ENCODE data around the gene SEMA3F. TPM values are rescaled to one million over a fixed set of nuclear protein-coding genes. Genes with fewer than 3 reads are reported as not detected.

Gene SEMA3F
- total RNA-seq, 1 donor from 2014 or later, result 106 TPM

- no peak for DNase-seq (ENCODE audit: extremely low read depth, low read depth, low spot score)
Measured at GRCh38 chr3:50190936-50191660, 36.0 kb downstream of the SEMA3F start, which contains the start of gene GNAT1. TSS of gene GNAT1 (plus strand) at chr3:50191610. CDS start at chr3:50191726, 116 bp downstream.

DNA sequence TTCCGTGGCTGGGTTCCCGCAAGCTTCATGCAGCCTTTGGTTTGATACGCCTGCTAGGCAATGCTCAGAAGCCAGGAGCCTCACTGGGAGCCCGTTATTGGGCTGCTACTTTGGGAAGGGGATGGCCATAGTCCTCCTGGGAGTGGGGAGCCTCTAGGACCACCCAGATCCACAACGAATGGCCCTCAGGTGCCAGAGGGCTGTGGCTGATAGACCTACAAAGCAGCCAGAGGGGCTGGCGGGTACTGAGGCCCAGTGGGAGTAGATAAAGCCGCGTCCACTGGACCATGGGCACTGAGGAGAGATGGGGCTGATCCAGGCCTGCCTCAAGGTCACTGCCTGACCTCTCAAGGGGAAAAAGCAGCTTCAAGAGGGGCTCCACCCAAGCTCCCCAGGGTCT, 37.0 kb downstream of the SEMA3F start:
- DNase-seq (ENCODE audit: extremely low read depth, low read depth, low spot score), result no peak

DNA sequence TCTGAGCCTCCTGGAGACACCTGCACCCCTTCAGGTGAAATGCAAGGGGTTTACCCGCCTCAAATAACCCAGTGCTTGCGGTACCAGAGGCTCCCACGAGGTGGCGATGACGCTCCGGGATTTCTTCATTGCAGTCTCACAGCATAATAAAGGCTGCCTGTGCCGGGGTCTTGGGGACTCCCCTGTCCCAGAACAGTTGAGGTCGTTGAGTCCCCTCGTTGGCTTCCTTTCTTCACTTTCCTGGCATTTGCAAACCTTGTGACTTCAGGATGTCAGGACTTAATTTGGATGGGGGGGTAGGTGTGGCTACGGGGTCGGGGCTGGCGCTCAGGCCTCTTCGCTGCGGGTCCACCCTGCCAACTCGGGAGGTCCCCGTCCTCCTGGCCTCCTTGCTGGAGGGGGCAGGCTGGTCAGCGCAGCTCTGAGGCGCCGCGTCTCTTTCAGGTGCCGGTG, 37.6 kb downstream of the SEMA3F start:
- DNase-seq (ENCODE audit: extremely low read depth, low read depth, low spot score), result no peak

- DNase-seq (ENCODE audit: extremely low read depth, low read depth, low spot score), result no peak
Measured at GRCh38 chr3:50193286-50193685, 38.2 kb downstream of the SEMA3F start.

GRCh38 chr3:50193746-50194127, 38.6 kb downstream of the SEMA3F start:
- DNase-seq (ENCODE audit: extremely low read depth, low read depth, low spot score), result no peak

DNA sequence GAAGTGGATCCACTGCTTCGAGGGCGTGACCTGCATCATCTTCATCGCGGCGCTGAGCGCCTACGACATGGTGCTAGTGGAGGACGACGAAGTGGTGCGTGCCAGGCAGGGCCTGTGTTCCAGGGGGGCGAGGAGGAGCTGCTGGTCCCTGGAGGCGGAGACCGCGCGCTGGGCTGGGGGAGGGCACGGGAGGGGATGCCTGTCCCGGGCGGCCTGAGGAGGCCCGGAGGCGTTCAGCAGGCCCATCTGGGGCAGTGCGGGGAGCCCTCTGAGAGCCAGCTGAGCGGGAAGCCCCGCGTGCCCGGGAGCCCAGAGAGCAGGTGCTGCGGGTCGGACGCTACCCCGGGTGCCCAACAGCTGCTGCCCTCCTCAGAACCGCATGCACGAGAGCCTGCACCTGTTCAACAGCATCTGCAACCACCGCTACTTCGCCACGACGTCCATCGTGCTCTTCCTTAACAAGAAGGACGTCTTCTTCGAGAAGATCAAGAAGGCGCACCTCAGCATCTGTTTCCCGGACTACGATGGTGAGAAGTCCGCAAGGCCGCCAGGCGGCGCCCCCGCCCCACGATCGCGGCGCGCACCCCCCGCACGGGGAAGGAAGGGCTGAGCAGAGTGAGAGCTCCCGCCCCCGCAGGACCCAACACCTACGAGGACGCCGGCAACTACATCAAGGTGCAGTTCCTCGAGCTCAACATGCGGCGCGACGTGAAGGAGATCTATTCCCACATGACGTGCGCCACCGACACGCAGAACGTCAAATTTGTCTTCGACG, 39.2 kb downstream of the SEMA3F start:
- DNase-seq (ENCODE audit: extremely low read depth, low read depth, low spot score), result no peak

DNA sequence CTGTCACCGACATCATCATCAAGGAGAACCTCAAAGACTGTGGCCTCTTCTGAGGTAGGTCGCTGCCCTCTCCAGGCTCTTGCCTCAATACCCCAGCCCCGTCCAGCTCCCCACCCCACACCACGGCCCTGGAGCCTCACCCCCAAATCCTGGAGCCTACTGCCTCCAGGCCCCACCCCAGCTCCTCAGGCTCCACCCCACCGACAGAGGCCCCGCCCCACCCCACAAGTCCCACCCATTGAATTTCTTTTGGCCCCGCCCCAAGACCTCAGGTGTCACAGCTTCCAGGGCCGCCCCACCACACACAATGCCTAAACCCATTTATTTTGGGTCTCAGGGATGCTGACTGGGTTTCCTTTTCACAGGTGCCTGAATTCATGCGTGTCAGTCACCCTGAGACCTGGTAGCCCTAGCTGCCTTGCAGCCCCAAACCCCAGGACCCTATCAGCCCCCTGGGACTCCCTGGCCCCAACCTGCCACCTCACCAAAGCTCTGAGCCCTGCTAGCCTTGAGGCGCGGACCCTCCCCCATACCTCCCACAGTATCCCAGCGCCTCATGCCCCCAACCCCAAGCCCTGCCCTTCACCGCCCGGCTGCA, 39.9 kb downstream of the SEMA3F start:
- no peak for DNase-seq (ENCODE audit: extremely low read depth, low read depth, low spot score)

- DNase-seq (ENCODE audit: extremely low read depth, low read depth, low spot score), result no peak
Measured at GRCh38 chr3:50195501-50196252, 40.6 kb downstream of the SEMA3F start.

- DNase-seq (ENCODE audit: extremely low read depth, low read depth, low spot score), result no peak
Measured at GRCh38 chr3:50196253-50196801, 41.2 kb downstream of the SEMA3F start.

DNA sequence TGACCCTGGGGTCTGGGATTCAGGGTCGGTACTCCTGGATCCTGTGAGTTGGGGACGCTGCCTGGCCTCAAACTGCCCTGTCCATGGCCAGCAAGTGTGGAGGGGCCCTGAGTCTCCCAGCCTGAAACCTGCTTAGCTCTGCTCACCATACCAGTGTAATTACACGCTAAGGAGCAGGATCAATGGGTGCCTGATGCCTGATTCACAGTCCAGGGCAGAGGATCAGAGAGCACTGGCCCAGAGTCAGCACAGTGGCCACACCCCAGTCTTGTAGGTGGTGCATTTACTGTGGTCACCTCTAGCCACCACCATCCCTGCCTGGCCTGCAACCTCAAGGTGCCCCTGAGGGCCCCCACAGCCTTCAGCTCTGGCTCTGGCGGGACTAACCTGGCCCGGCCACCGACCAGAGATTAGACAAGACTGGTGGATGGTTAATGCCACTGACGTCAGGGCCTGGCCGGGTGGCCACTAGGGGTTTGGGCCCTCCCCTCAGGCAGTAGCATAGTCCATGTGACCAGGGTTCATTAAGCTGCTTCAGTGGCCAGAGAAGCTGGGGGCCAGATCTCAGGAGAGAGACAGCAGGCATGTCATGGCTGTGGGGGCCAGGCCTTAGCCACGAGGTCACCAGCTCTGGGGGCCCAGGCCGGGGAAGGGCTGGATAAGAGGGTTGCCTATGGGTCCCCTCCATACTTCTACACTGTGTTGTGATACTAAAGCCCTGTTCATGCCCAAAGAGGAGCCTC, 46.6 kb downstream of the SEMA3F start:
- no peak for DNase-seq (ENCODE audit: extremely low read depth, low read depth, low spot score)

DNA sequence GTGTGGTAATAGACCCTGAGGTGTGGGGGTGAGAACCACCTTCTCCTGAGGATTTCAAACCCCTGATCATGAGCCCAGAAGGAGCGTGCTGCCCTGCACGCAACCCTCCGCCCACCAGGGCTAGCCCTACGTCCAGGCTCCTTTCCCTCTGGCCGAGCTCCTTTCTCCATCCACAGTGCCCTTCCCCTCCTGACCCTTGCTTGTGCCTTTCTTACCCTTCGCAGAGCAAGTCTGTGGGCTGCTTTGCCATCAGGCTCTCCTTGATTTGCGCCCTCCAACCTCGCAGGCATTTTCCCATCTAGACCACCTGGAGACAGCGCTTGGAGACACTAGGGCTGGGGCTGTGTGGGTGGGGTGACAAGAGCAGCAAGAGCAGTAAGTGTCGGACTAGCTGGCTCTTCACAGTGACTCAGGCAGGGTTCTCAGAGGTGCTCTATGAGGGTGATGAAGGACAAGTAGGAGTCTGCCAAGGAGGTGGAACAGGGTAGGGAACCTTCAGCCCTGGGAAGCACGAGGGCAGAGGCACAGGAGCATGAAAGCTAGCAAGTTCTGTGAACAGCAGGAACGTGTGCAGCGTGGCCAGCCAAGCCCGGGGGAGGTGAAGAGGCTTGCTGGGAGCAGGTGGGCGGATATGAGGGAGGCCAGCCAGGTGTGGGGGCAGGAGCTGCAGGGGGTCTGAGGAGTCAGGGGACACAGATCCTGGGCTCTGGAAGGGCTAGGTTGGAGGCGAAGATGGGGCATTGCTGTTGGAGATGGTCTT, 47.4 kb downstream of the SEMA3F start:
- DNase-seq (ENCODE audit: extremely low read depth, low read depth, low spot score), result no peak

DNA sequence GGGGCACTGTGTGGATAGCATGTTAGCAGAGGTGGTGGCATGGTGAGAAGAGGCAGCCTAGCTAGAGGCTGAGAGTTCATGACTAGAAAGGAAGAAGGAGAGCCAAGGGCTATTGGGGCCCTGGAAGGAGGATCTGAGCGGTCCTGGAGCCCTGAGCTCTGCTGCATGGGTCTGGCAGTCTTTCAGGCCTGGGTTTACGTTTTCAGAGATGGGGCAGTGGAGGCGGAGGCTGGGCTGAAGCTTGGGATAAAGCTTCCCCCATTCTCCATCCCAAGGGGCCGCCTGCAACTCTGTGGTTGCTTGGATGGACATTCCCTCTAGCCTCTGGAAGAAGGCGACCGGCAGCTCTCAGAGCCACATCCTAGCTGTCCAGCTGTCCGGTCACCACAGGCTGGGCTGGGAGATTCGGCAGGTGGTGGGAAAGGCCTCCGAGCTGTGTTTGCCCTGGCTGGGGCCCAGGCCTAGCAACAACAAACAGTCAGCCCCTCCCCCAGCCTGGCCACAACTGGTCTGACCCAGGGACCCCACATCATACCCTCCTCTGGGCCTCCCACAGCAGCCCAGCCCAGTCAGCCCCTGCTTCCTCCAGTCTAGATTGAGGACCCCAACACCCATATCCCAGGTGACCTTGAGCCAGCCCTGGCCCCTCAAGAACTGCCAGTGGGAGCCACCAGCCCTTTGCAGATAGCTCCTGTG, 48.1 kb downstream of the SEMA3F start:
- DNase-seq (ENCODE audit: extremely low read depth, low read depth, low spot score), result no peak

DNA sequence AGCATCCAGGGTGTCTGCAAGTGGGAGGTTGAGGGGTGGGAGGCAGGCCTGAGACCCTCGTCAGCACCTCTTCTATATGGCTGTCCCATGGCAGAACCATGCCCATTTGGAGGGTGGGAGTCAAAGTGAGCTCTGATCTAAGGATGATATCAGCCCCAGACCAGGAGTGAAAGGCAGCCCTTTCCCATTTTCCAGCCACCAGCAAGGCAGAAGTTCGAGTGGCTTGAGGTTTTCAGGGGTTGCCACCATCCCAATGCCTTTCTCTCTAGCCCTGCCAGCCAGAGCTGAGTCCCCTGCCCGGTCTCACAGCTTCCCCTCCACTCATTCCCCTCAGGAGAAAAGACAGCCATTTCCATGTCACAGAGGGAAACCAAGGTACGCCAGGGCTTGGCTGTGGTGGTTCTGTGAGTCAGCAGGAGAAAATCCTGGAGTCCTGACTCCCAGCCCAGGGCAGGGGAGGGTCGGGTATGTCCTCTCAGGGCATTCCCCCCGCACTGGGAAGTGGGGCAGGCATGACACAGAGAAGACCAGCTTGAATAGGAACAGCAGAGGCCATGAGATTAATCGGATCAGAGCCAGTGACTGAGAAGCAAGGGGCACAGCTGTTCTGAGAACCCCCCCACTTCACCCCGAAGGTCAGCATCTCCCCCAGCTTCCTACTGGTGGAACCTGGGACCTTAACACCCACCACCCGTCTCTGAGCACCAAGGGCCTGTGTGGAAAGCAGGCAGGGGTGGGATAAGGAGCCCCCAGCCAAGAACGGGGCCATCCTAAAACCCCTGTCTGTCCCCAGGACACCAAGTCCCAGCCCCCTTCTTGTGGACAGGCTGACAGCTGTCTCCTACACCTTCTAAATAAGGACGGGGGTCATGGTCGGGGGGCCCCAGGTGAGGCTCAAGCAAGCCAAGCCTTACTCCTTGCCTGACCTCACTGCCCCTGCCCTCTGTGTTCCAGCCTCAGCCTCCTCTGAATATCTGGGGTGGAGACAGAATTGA, 49.0 kb downstream of the SEMA3F start:
- DNase-seq (ENCODE audit: extremely low read depth, low read depth, low spot score), result no peak

GRCh38 chr3:50204804-50205412, 49.8 kb downstream of the SEMA3F start, which contains the start of gene SLC38A3:
TSS of gene SLC38A3 (plus strand) at chr3:50205271. CDS start at chr3:50214200, 8,929 bp downstream.
- DNase-seq (ENCODE audit: extremely low read depth, low read depth, low spot score), result no peak

GRCh38 chr3:50205413-50206276, 50.5 kb downstream of the SEMA3F start:
- no peak for DNase-seq (ENCODE audit: extremely low read depth, low read depth, low spot score)
